NCI-H82 (cell line): ENCODE measurements around the gene AGBL5.

Experiments
- DNase-seq: peaks from one replicate; lab custom pipeline; 2025; lab: John Stamatoyannopoulos, UW

AGBL5 gene

GRCh38 chr2:27050996-27051901, at the start of gene AGBL5:
AGBL5 (plus strand) TSS chr2:27051668; CDS start chr2:27052959, 1,291 bp downstream.
- DNase-seq = peak; percentile 97

GRCh38 chr2:27001950-27002349, 49.5 kb upstream of the AGBL5 start:
- no peak for DNase-seq

GRCh38 chr2:27003007-27003406, 48.5 kb upstream of the AGBL5 start:
- no peak for DNase-seq

GRCh38 chr2:27003857-27004256, 47.6 kb upstream of the AGBL5 start:
- no peak for DNase-seq

- DNase-seq = no peak
These were observed 44.7 kb upstream of the AGBL5 start for GRCh38 chr2:27006602-27007415.

- no peak for DNase-seq
These were observed 43.8 kb upstream of the AGBL5 start for GRCh38 chr2:27007416-27008374.

- no peak for DNase-seq
These were observed 42.8 kb upstream of the AGBL5 start for GRCh38 chr2:27008678-27009077.

GRCh38 chr2:27009083-27009482, 42.4 kb upstream of the AGBL5 start:
- no peak for DNase-seq

- no peak for DNase-seq
These were observed 41.8 kb upstream of the AGBL5 start for GRCh38 chr2:27009716-27010115.

- DNase-seq = no peak
These were observed 41.3 kb upstream of the AGBL5 start for GRCh38 chr2:27010139-27010538.

GRCh38 chr2:27013738-27014137, 37.7 kb upstream of the AGBL5 start:
- DNase-seq = no peak

- peak; percentile 44 for DNase-seq
These were observed 36.6 kb upstream of the AGBL5 start for GRCh38 chr2:27014771-27015433.

- DNase-seq = peak; percentile 92
These were observed 34.6 kb upstream of the AGBL5 start for GRCh38 chr2:27016801-27017325.

GRCh38 chr2:27018142-27018541, 33.3 kb upstream of the AGBL5 start:
- DNase-seq = no peak

GRCh38 chr2:27019459-27019858, 32.0 kb upstream of the AGBL5 start:
- no peak for DNase-seq

- no peak for DNase-seq
These were observed 31.3 kb upstream of the AGBL5 start for GRCh38 chr2:27019931-27020855.

GRCh38 chr2:27021253-27022049, 30.0 kb upstream of the AGBL5 start:
- no peak for DNase-seq

GRCh38 chr2:27023740-27024139, 27.7 kb upstream of the AGBL5 start:
- DNase-seq = no peak

GRCh38 chr2:27024188-27024587, 27.3 kb upstream of the AGBL5 start:
- DNase-seq = peak; percentile 25
